CD14-positive monocyte (primary cell): Measurements from ENCODE around the gene EML4. TPM values are rescaled to one million over a fixed set of nuclear protein-coding genes. Genes with fewer than 3 reads are reported as not detected.

Experiments used
- DNase-seq, 3 donors: peaks; one replicate each; pipeline ENCODE4 v3.0.0-alpha.2; 2011 to 2022
- H2AFZ ChIP-seq: 2 replicates; pipeline ENCODE4 v1.6.0; 2012; ENCODE audit warnings: mild to moderate bottlenecking, low read depth, low read length, inconsistent platforms; ENCODE audit not compliant: insufficient read depth, poor library complexity, severe bottlenecking
- H3K27ac ChIP-seq, 2 donors: 1 replicate in 1 of 2; 2 replicates in 1 of 2; pipeline ENCODE4 v1.5.1; 2012 to 2013; ENCODE audit warnings: low read length in 2 of 2, control low read depth in 1 of 2, inconsistent platforms in 1 of 2, low read depth in 1 of 2, mild to moderate bottlenecking in 1 of 2
- H3K27me3 ChIP-seq, 2 donors: one replicate each; pipeline versions ENCODE4 v1.6.0 to v1.6.1; 2011 to 2013; ENCODE audit warnings: low read length in 2 of 2; ENCODE audit not compliant: control insufficient read depth in 2 of 2, insufficient read depth in 2 of 2
- H3K36me3 ChIP-seq, 2 donors: replicated peaks in 1 of 2; 1 replicate in 1 of 2; 2 replicates in 1 of 2; pipeline versions ENCODE4 v1.5.1 to v1.6.1; 2012 to 2013; ENCODE audit warnings: low read length in 2 of 2, control low read depth in 1 of 2, inconsistent platforms in 1 of 2, mild to moderate bottlenecking in 1 of 2; ENCODE audit not compliant: insufficient read depth in 2 of 2, control insufficient read depth in 1 of 2
- H3K4me1 ChIP-seq, 2 donors: 1 replicate in 1 of 2; 2 replicates in 1 of 2; pipeline versions ENCODE4 v1.5.1 to v1.6.1; 2012 to 2013; ENCODE audit warnings: low read length in 2 of 2, control low read depth in 1 of 2, inconsistent platforms in 1 of 2, mild to moderate bottlenecking in 1 of 2, moderate library complexity in 1 of 2; ENCODE audit not compliant: insufficient read depth in 2 of 2, control insufficient read depth in 1 of 2
- H3K4me2 ChIP-seq: replicated peaks from 2 replicates; pipeline ENCODE3; 2012; ENCODE audit warnings: low read length, moderate library complexity, mild to moderate bottlenecking; ENCODE audit not compliant: poor library complexity, severe bottlenecking; ENCODE audit errors: extremely low read depth
- H3K4me3 ChIP-seq, 3 experiments: fragments of 200-600 bp in 1 of 3; sonication (generic) in 1 of 3; replicated peaks in 1 of 3; 1 replicate in 2 of 3; 2 replicates in 1 of 3; pipeline ENCODE4 v1.5.1; 2011 to 2013; ENCODE audit warnings: low read length in 3 of 3, mild to moderate bottlenecking in 3 of 3, control low read depth in 2 of 3, low read depth in 2 of 3, inconsistent platforms in 1 of 3, moderate library complexity in 1 of 3
- H3K79me2 ChIP-seq: 2 replicates; pipeline ENCODE4 v1.6.0; 2012; ENCODE audit warnings: mild to moderate bottlenecking, control low read depth, inconsistent platforms, low read length, moderate library complexity; ENCODE audit not compliant: insufficient read depth
- H3K9ac ChIP-seq: 2 replicates; pipeline ENCODE4 v1.6.0; 2017; ENCODE audit warnings: low read length, mild to moderate bottlenecking; ENCODE audit not compliant: insufficient read depth, poor library complexity, severe bottlenecking
- H3K9me3 ChIP-seq, 2 donors: replicated peaks in 1 of 2; 1 replicate in 1 of 2; 2 replicates in 1 of 2; pipeline versions ENCODE4 v1.5.1 to v1.6.1; 2012 to 2013; ENCODE audit warnings: low read length in 2 of 2, control low read depth in 1 of 2; ENCODE audit not compliant: control insufficient read depth in 1 of 2, insufficient read depth in 1 of 2
- H4K20me1 ChIP-seq: 2 replicates; pipeline ENCODE4 v1.6.0; 2012; ENCODE audit warnings: mild to moderate bottlenecking, low read length, control low read depth, moderate library complexity; ENCODE audit not compliant: insufficient read depth
- H3K27ac Mint-ChIP-seq, 7 donors: one replicate each; pipeline ENCODE4 v1.8.0; 2020; ENCODE audit warnings: mild to moderate bottlenecking in 7 of 7, mixed read lengths in 7 of 7, moderate library complexity in 6 of 7, inconsistent platforms in 2 of 7
- H3K27me3 Mint-ChIP-seq, 3 donors: one replicate each; pipeline ENCODE4 v1.8.0; 2021 to 2022; ENCODE audit warnings: low read depth in 3 of 3, mild to moderate bottlenecking in 3 of 3, mixed read lengths in 3 of 3, moderate library complexity in 3 of 3, inconsistent platforms in 1 of 3
- H3K36me3 Mint-ChIP-seq, 2 donors: one replicate each; pipeline ENCODE4 v1.8.0; 2020; ENCODE audit warnings: mixed read lengths in 2 of 2, inconsistent platforms in 1 of 2, mild to moderate bottlenecking in 1 of 2
- H3K4me1 Mint-ChIP-seq: one replicate; pipeline ENCODE4 v1.8.0; 2020; ENCODE audit warnings: mild to moderate bottlenecking, mixed read lengths
- H3K4me3 Mint-ChIP-seq, 2 donors: one replicate each; pipeline ENCODE4 v1.8.0; 2020; ENCODE audit warnings: mild to moderate bottlenecking in 2 of 2, mixed read lengths in 2 of 2, moderate library complexity in 1 of 2
- H3K9me3 Mint-ChIP-seq, 7 donors: one replicate each; pipeline ENCODE4 v1.8.0; 2020 to 2022; ENCODE audit warnings: mixed read lengths in 7 of 7, mild to moderate bottlenecking in 6 of 7, moderate library complexity in 6 of 7, inconsistent platforms in 2 of 7
- CTCF ChIP-seq: fragments of 200-600 bp; IDR thresholded peaks from one replicate; pipeline ENCODE4 v1.8.0; 2022; ENCODE audit warnings: antibody characterized with exemption, mild to moderate bottlenecking
- WGBS: methylation state at CpG from one replicate; pipeline ENCODE4 v1.1.5; 2013; ENCODE audit warnings: missing lambda C conversion rate; ENCODE audit not compliant: insufficient coverage; 5-methylcytosine and 5-hydroxymethylcytosine counted together
- intact Hi-C, 2 donors: fragments of 100-400 bp; cut with micrococcal nuclease; formaldehyde crosslinking; loops; one replicate each; pipeline versions ENCODE4 v1.15.0 to v1.15.1; 2023
- polyA plus RNA-seq, 3 donors: library from polyadenylated mRNA; depleted of rRNA in 1 of 3; unstranded in 2 of 3; stranded (reverse) in 1 of 3; fragments of 300-500 nt in 2 of 3; fragments of >200 nt in 1 of 3; fragmentation: Illumina TruSeq in 2 of 3; gene quantifications; 1 replicate in 2 of 3; 2 replicates in 1 of 3; pipeline ENCODE4 v1.2.3, GENCODE V29; 2012 to 2021

EML4 gene
- polyA plus RNA-seq, 3 donors, result 11.5 to 24.3 (median 15.0) TPM

GRCh38 chr2:42267530-42267929, 98.4 kb downstream of the EML4 start:
- Histone ChIP-seq H3K4me2 (no peak overlapping the region), H3K4me1 (peaks cover 6% of the 10 kb centered on the region in 2 donors), H3K79me2 (no peaks in the 10 kb centered on the region), H3K9me3 (no peaks in the 10 kb centered on the region), H3K4me3 (no peak overlapping the region), H3K9ac (no peak overlapping the region), H3K36me3 (peaks cover 46 to 60% of the 10 kb centered on the region in 2 donors), H3K27ac (no peak overlapping the region), H2AFZ (no peak overlapping the region), H3K27me3 (no peaks in the 10 kb centered on the region), H4K20me1 (no peaks in the 10 kb centered on the region)
- no CpG with 5 or more reads among the region's 1 CpG for WGBS
- TF ChIP-seq CTCF, result no peak
- Mint-ChIP-seq H3K36me3 (peaks cover 32 to 53% of the 10 kb centered on the region in 2 donors), H3K9me3 (no peaks in the 10 kb centered on the region), H3K4me3 (no peak overlapping the region), H3K4me1 (peaks cover 13% of the 10 kb centered on the region), H3K27me3 (peaks cover 0 to 2% (median 0%) of the 10 kb centered on the region in 3 donors), H3K27ac (no peak overlapping the region)
- no peak for DNase-seq
- intact Hi-C loops, result no loop called here

- WGBS, result no CpG with 5 or more reads among the region's 5 CpGs
- Histone ChIP-seq H3K9me3 (no peaks in the 10 kb centered on the region), H3K36me3 (peaks cover 43 to 50% of the 10 kb centered on the region in 2 donors), H3K27me3 (no peaks in the 10 kb centered on the region), H3K9ac (no peak overlapping the region), H3K4me3 (no peak overlapping the region), H3K4me1 (peaks cover 6% of the 10 kb centered on the region in 2 donors), H2AFZ (no peak overlapping the region), H3K4me2 (no peak overlapping the region), H3K27ac (no peak overlapping the region), H4K20me1 (no peaks in the 10 kb centered on the region), H3K79me2 (no peaks in the 10 kb centered on the region)
- H3K9me3 Mint-ChIP-seq, result no peaks in the 10 kb centered on the region
- H3K27me3 Mint-ChIP-seq, result peaks cover 0 to 2% (median 0%) of the 10 kb centered on the region in 3 donors
- H3K27ac Mint-ChIP-seq, result peak overlapping the region in 1 of 7 donors; percentile 40
- TF ChIP-seq CTCF, result no peak
- H3K4me3 Mint-ChIP-seq, result no peak overlapping the region
- H3K36me3 Mint-ChIP-seq, result peaks cover 31 to 44% of the 10 kb centered on the region in 2 donors
- no peak for DNase-seq
- intact Hi-C loops, result no loop called here
- peaks cover 13% of the 10 kb centered on the region for H3K4me1 Mint-ChIP-seq
Observed at GRCh38 chr2:42268528-42269151, 99.5 kb downstream of the EML4 start.
